MV-4-11 (cell line): Measurements from ENCODE around the gene HERC4.

ENCODE experiments used
- DNase-seq: peaks from one replicate; lab custom pipeline; 2025; lab: John Stamatoyannopoulos, UW

The HERC4 gene

GRCh38 chr10:67965456-67965855 lies 109.6 kb downstream of the HERC4 start:
- no peak for DNase-seq

- DNase-seq, result no peak
Measured at GRCh38 chr10:67959839-67960476, 115.1 kb downstream of the HERC4 start.

GRCh38 chr10:67955614-67956013 lies 119.5 kb downstream of the HERC4 start:
- no peak for DNase-seq

- DNase-seq, result no peak
Measured at GRCh38 chr10:67943917-67944316, 131.2 kb downstream of the HERC4 start.

GRCh38 chr10:67936416-67936815 lies 138.7 kb downstream of the HERC4 start:
- DNase-seq, result no peak

GRCh38 chr10:67935223-67935622 lies 139.9 kb downstream of the HERC4 start:
- DNase-seq, result no peak

GRCh38 chr10:67934336-67934735 lies 140.7 kb downstream of the HERC4 start:
- peak; percentile 43 for DNase-seq

GRCh38 chr10:67933199-67933598 lies 141.9 kb downstream of the HERC4 start:
- DNase-seq, result no peak

GRCh38 chr10:67926951-67927350 lies 148.1 kb downstream of the HERC4 start:
- no peak for DNase-seq

- no peak for DNase-seq
Measured at GRCh38 chr10:67925449-67926005, 149.6 kb downstream of the HERC4 start.

- DNase-seq, result no peak
Measured at GRCh38 chr10:67924136-67924535, 150.9 kb downstream of the HERC4 start.

GRCh38 chr10:67923551-67923950 lies 151.5 kb downstream of the HERC4 start:
- DNase-seq, result no peak

GRCh38 chr10:67921065-67921464 lies 154.0 kb downstream of the HERC4 start:
- no peak for DNase-seq

GRCh38 chr10:67917679-67918078 lies 157.4 kb downstream of the HERC4 start:
- DNase-seq, result no peak

GRCh38 chr10:67917169-67917568 lies 157.9 kb downstream of the HERC4 start:
- DNase-seq, result no peak

- DNase-seq, result no peak
Measured at GRCh38 chr10:67914777-67915340, 160.2 kb downstream of the HERC4 start.

- DNase-seq, result no peak
Measured at GRCh38 chr10:67912331-67912946, 162.6 kb downstream of the HERC4 start.

GRCh38 chr10:67903581-67903980 lies 171.5 kb downstream of the HERC4 start:
- no peak for DNase-seq

- no peak for DNase-seq
Measured at GRCh38 chr10:67893637-67894036, 181.4 kb downstream of the HERC4 start.

GRCh38 chr10:67884842-67885670 lies 190.0 kb downstream of the HERC4 start:
- peak; percentile 53 for DNase-seq

GRCh38 chr10:67884313-67884841 lies 190.7 kb downstream of the HERC4 start, which contains the start of gene SIRT1:
SIRT1 (plus strand) TSS chr10:67884656; CDS start chr10:67884722, 66 bp downstream.
- DNase-seq, result peak; percentile 94

- no peak for DNase-seq
Measured at GRCh38 chr10:67883710-67884312, 191.3 kb downstream of the HERC4 start.
